Loucy (cell line): ENCODE measurements around the gene RAB27A.

ENCODE experiments used
- H2AFZ ChIP-seq: fragments of 200-600 bp; sonication (generic); 2 replicates; pipeline ENCODE4 v1.6.0; 2016; ENCODE audit warnings: antibody characterized with exemption, mild to moderate bottlenecking, low read length, moderate library complexity
- H3F3A ChIP-seq: fragments of 200-600 bp; 2 replicates; pipeline ENCODE4 v1.6.0; 2016; ENCODE audit warnings: antibody characterized with exemption, low read depth, mild to moderate bottlenecking
- H3K27me3 ChIP-seq: fragments of 200-600 bp; sonication (generic); 2 replicates; pipeline ENCODE4 v1.6.1; 2014; ENCODE audit warnings: low read length, mild to moderate bottlenecking; ENCODE audit not compliant: insufficient read depth, poor library complexity, severe bottlenecking
- H3K36me3 ChIP-seq: fragments of 200-600 bp; sonication (generic); 2 replicates; pipeline ENCODE4 v1.6.1; 2016; ENCODE audit warnings: low read length; ENCODE audit not compliant: insufficient read depth
- H3K4me1 ChIP-seq: fragments of 200-600 bp; sonication (generic); 2 replicates; pipeline ENCODE4 v1.5.1; 2014; ENCODE audit warnings: low read length, mild to moderate bottlenecking; ENCODE audit not compliant: insufficient read depth, poor library complexity, severe bottlenecking
- H3K4me2 ChIP-seq: fragments of 200-600 bp; sonication (generic); 2 replicates; pipeline ENCODE4 v1.6.0; 2014; ENCODE audit warnings: antibody characterized with exemption, low read length, low read depth, mild to moderate bottlenecking; ENCODE audit not compliant: poor library complexity, severe bottlenecking
- H3K4me3 ChIP-seq: fragments of 200-600 bp; sonication (generic); 2 replicates; pipeline ENCODE4 v1.5.1; 2014; ENCODE audit warnings: low read length, mild to moderate bottlenecking, mixed read lengths; ENCODE audit not compliant: poor library complexity, severe bottlenecking
- H3K79me2 ChIP-seq: fragments of 200-600 bp; sonication (generic); 2 replicates; pipeline ENCODE4 v1.6.1; 2014; ENCODE audit warnings: low read length; ENCODE audit not compliant: insufficient read depth
- H3K9ac ChIP-seq: fragments of 200-600 bp; sonication (generic); 2 replicates; pipeline ENCODE4 v1.6.0; 2014; ENCODE audit warnings: mild to moderate bottlenecking, low read depth, low read length, moderate library complexity; ENCODE audit not compliant: poor library complexity, severe bottlenecking
- H3K9me2 ChIP-seq: fragments of 200-600 bp; sonication (generic); replicated peaks from 2 replicates; pipeline ENCODE4 v1.6.1; 2016; ENCODE audit warnings: low read depth, low read length, mixed read lengths
- H3K9me3 ChIP-seq: fragments of 200-600 bp; sonication (generic); 2 replicates; pipeline ENCODE4 v1.6.1; 2014; ENCODE audit warnings: mild to moderate bottlenecking, antibody characterized with exemption, low read length, low read depth; ENCODE audit not compliant: insufficient read depth
- H4K20me1 ChIP-seq: fragments of 200-600 bp; sonication (generic); 2 replicates; pipeline ENCODE4 v1.6.0; 2014; ENCODE audit warnings: antibody characterized with exemption, low read length, mild to moderate bottlenecking; ENCODE audit not compliant: insufficient read depth, poor library complexity, severe bottlenecking
- EZH2phosphoT487 ChIP-seq: fragments of 200-600 bp; IDR thresholded peaks from 2 replicates; pipeline ENCODE4 v1.6.1; 2018; ENCODE audit warnings: antibody characterized with exemption, mild to moderate bottlenecking, moderate library complexity, borderline replicate concordance
- TF ChIP-seq, protein P1 (sequence below): fragments of 200-600 bp; sonication (generic); conservative IDR thresholded peaks from 2 replicates; pipeline ENCODE4 v1.5.1; 2014; ENCODE audit warnings: mild to moderate bottlenecking, antibody characterized with exemption, low read length

RAB27A gene

DNA sequence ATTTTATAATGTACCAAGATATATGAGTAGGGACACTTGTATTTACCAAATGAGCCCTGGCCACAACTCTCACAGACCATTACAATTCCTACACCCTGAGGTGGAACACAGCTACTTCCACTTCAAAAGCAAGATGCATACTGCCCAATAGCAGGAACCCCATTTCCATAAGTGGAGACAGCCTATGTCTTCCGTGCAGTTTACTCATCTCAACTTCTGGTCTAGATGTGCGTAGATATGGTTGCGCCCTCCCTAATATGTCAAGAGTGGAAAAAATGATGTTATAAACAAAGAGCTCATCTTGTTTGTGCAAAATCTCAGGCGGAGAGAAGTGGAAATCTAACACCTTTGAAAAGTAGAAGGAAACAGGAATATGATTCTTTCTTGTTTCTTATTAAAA is 44.6 kb downstream of the RAB27A start:
- Histone ChIP-seq H2AFZ (no peak overlapping the region), H3K9me3 (no peaks in the 10 kb centered on the region), H3K27me3 (no peaks in the 10 kb centered on the region), H3F3A (no peaks in the 10 kb centered on the region), H3K9ac (no peak overlapping the region), H3K79me2 (peaks cover 88% of the 10 kb centered on the region), H3K4me1 (peaks cover 26% of the 10 kb centered on the region), H3K36me3 (peaks cover 19% of the 10 kb centered on the region; the same call in 1 of the 2 replicates), H3K9me2 (no peaks in the 10 kb centered on the region), H4K20me1 (peaks cover 6% of the 10 kb centered on the region), H3K4me3 (no peak overlapping the region), H3K4me2 (no peak overlapping the region)
- TF ChIP-seq, protein P1, sequence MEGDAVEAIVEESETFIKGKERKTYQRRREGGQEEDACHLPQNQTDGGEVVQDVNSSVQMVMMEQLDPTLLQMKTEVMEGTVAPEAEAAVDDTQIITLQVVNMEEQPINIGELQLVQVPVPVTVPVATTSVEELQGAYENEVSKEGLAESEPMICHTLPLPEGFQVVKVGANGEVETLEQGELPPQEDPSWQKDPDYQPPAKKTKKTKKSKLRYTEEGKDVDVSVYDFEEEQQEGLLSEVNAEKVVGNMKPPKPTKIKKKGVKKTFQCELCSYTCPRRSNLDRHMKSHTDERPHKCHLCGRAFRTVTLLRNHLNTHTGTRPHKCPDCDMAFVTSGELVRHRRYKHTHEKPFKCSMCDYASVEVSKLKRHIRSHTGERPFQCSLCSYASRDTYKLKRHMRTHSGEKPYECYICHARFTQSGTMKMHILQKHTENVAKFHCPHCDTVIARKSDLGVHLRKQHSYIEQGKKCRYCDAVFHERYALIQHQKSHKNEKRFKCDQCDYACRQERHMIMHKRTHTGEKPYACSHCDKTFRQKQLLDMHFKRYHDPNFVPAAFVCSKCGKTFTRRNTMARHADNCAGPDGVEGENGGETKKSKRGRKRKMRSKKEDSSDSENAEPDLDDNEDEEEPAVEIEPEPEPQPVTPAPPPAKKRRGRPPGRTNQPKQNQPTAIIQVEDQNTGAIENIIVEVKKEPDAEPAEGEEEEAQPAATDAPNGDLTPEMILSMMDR = no peak
- no peak for TF ChIP-seq EZH2phosphoT487

DNA sequence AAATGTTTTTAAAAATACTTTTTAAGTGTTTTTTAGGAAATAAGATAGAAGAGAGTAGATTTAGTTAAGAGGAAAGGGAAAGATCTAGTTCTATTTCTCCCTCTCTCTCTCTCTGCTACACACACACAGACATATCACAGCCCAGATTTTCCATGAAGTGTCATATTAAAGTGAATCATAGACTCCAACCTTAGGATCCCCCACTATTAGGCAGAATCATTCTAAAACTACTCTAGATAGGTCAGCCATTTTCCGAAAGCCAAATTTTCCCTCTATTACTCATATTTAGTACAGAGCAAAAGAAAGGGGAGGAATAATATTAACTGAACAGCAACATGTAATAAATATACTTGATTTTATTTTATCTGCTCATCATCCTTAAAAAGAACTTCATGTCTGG is 47.7 kb downstream of the RAB27A start:
- peaks cover 15% of the 10 kb centered on the region for H3K4me1 ChIP-seq
- no peaks in the 10 kb centered on the region for H3K9me2 ChIP-seq
- TF ChIP-seq, protein P1 = no peak
- TF ChIP-seq EZH2phosphoT487 = no peak
- H3K79me2 ChIP-seq = peaks cover 82% of the 10 kb centered on the region
- H3K4me3 ChIP-seq = no peak overlapping the region
- H3F3A ChIP-seq = no peaks in the 10 kb centered on the region
- no peaks in the 10 kb centered on the region for H3K9me3 ChIP-seq
- no peak overlapping the region for H3K9ac ChIP-seq
- no peak overlapping the region for H3K4me2 ChIP-seq
- no peaks in the 10 kb centered on the region for H3K27me3 ChIP-seq
- H3K36me3 ChIP-seq = peaks cover 9% of the 10 kb centered on the region; the same call in 1 of the 2 replicates
- H4K20me1 ChIP-seq = peaks cover 6% of the 10 kb centered on the region
- H2AFZ ChIP-seq = no peak overlapping the region

GRCh38 chr15:55241186-55241585 is 48.4 kb downstream of the RAB27A start:
- Histone ChIP-seq H3K79me2 (peaks cover 78% of the 10 kb centered on the region), H3K36me3 (peaks cover 2% of the 10 kb centered on the region; the same call in 1 of the 2 replicates), H3K4me1 (peaks cover 15% of the 10 kb centered on the region), H2AFZ (no peak overlapping the region), H3K4me3 (no peak overlapping the region), H3F3A (no peaks in the 10 kb centered on the region), H3K9me3 (no peaks in the 10 kb centered on the region), H4K20me1 (peaks cover 6% of the 10 kb centered on the region), H3K4me2 (no peak overlapping the region), H3K9me2 (no peaks in the 10 kb centered on the region), H3K27me3 (no peaks in the 10 kb centered on the region), H3K9ac (no peak overlapping the region)
- TF ChIP-seq EZH2phosphoT487 = no peak
- TF ChIP-seq, protein P1 = no peak
